Breast epithelium (tissue), 3 donors: ENCODE data around the gene ABLIM2.

Experiments used
- POLR2AphosphoS5 ChIP-seq, 3 donors: sonication (generic); formaldehyde crosslinking; IDR thresholded peaks; one replicate each; pipeline ENCODE4 v1.6.1; 2017; ENCODE audit warnings: antibody characterized with exemption in 3 of 3
- TF ChIP-seq, protein P1 (sequence below), 3 donors: fragments of 450-650 bp; IDR thresholded peaks; one replicate each; pipeline ENCODE4 v1.5.1; 2016 to 2017; ENCODE audit warnings: antibody characterized with exemption in 3 of 3, mild to moderate bottlenecking in 3 of 3, moderate library complexity in 3 of 3

DNA sequence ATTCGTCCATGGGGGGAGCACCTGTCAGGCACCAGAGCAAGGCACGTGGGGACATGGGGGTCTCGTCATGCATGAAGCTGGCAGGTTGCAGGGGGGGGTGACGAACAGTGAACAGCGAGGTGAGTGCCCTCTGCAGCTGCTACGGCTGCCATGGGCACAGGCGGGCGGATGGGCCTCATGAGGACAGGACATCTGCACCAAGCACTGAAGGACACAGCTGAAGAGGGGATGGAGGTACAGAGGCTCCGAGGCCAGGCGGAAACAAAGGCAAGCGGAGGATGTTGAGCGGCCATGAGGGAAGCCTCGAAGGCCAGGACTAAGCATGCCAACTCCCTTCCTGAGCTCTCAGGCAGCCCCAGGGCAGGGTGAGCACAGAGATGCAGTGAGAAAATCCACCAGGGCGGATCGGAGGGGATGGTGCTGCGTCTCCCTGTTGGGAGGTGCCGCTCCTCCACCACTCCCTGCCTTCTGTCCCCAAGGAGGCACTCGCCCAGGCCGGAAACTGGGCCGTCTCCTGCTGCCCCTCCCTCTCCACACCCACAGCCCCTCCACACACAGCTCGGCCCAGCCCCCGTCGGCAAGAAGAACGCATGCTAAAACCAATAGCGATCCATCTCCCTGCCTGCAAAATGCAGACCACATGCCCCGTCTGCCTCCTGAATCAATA, 24.6 kb downstream of the ABLIM2 start:
- no peak for TF ChIP-seq POLR2AphosphoS5 (IDR thresholded peaks at IDR 0.05)
- TF ChIP-seq, protein P1, sequence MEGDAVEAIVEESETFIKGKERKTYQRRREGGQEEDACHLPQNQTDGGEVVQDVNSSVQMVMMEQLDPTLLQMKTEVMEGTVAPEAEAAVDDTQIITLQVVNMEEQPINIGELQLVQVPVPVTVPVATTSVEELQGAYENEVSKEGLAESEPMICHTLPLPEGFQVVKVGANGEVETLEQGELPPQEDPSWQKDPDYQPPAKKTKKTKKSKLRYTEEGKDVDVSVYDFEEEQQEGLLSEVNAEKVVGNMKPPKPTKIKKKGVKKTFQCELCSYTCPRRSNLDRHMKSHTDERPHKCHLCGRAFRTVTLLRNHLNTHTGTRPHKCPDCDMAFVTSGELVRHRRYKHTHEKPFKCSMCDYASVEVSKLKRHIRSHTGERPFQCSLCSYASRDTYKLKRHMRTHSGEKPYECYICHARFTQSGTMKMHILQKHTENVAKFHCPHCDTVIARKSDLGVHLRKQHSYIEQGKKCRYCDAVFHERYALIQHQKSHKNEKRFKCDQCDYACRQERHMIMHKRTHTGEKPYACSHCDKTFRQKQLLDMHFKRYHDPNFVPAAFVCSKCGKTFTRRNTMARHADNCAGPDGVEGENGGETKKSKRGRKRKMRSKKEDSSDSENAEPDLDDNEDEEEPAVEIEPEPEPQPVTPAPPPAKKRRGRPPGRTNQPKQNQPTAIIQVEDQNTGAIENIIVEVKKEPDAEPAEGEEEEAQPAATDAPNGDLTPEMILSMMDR (IDR thresholded peaks at IDR 0.05): no peak
